ENCODE measurements around the gene FARP1.

The FARP1 gene

DNA sequence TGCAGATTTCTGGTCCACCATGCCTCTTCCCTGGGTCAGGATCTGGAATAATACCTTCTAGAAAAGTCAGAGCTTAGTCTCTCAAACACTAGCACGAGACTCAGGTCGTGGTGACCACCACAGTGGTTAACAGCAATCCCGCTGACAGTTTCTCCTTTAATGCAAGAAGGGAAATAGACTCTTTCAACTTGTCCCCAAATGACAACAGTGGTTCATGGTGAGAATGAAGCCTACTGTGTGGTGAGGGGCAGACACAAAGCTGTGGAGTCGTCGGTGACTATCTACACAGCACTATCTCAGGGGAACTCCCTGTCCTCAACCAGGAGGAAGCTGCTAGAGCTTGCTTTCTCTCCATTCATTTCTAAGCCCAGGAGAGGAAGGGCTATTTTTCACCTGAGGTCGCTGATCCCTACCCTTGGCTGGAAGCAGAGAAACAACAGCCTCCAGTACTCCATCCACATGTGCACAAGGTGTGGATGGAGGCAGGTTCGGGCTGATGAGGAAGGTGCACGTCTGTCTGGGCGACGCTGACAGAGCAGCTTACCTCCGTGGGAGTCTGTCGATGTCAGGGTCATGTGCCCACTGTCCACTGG lies 361.6 kb downstream of the FARP1 start:
- DNase-seq (ENCODE audit: low read depth in 2 of 2), result no peak
